ENCODE data around the gene TCL1A. TPM values are rescaled to one million over a fixed set of nuclear protein-coding genes. Genes with fewer than 3 reads are reported as not detected.

TCL1A gene
- total and polyA plus RNA-seq, 5 donors from 2014 or later = 0.44 to 12.5 (median 1.8) TPM

GRCh38 chr14:95725685-95726336 is 11.9 kb upstream of the TCL1A start:
- ATAC-seq (ENCODE audit: low read depth in 2 of 2) (peak in 1 of 2 donors; percentile 42), DNase-seq (no peak)
- Histone ChIP-seq H3K36me3 (ENCODE audit: control insufficient read depth, insufficient read depth, low read length) (no peaks in the 10 kb centered on the region), H3K27me3 (ENCODE audit: control insufficient read depth, insufficient read depth, low read length) (peaks cover 11% of the 10 kb centered on the region), H3K27ac (ENCODE audit: insufficient read depth, low read length, poor library complexity, severe bottlenecking) (no peak overlapping the region), H3K4me1 (ENCODE audit: control insufficient read depth, insufficient read depth, low read length, poor library complexity, severe bottlenecking) (no peaks in the 10 kb centered on the region), H3K9me3 (ENCODE audit: control insufficient read depth in 2 of 2, low read length in 2 of 2) (peaks cover 0 to 6% of the 10 kb centered on the region in 2 experiments), H3K4me3 (ENCODE audit: low read depth, low read length) (no peak overlapping the region)
- no peaks in the 10 kb centered on the region for H3K36me3 Mint-ChIP-seq
- peaks cover 30% of the 10 kb centered on the region for H3K27me3 Mint-ChIP-seq
- no peak overlapping the region for H3K27ac Mint-ChIP-seq
- peaks cover 0 to 11% (median 4%) of the 10 kb centered on the region in 7 donors for H3K9me3 Mint-ChIP-seq
- no peaks in the 10 kb centered on the region for H3K4me1 Mint-ChIP-seq
- H3K4me3 Mint-ChIP-seq = no peak overlapping the region

GRCh38 chr14:95722525-95723190 is 8.7 kb upstream of the TCL1A start:
- H3K9me3 Mint-ChIP-seq = peaks cover 0 to 11% (median 5%) of the 10 kb centered on the region in 7 donors
- peaks cover 23% of the 10 kb centered on the region for H3K27me3 Mint-ChIP-seq
- H3K27ac Mint-ChIP-seq = no peak overlapping the region
- Histone ChIP-seq H3K4me1 (ENCODE audit: control insufficient read depth, insufficient read depth, low read length, poor library complexity, severe bottlenecking) (no peaks in the 10 kb centered on the region), H3K27ac (ENCODE audit: insufficient read depth, low read length, poor library complexity, severe bottlenecking) (no peak overlapping the region), H3K36me3 (ENCODE audit: control insufficient read depth, insufficient read depth, low read length) (no peaks in the 10 kb centered on the region), H3K4me3 (ENCODE audit: low read depth, low read length) (no peak overlapping the region), H3K9me3 (ENCODE audit: control insufficient read depth in 2 of 2, low read length in 2 of 2) (peaks cover 0 to 6% of the 10 kb centered on the region in 2 experiments), H3K27me3 (ENCODE audit: control insufficient read depth, insufficient read depth, low read length) (peaks cover 2% of the 10 kb centered on the region)
- DNase-seq = no peak
- no peak overlapping the region for H3K4me3 Mint-ChIP-seq
- H3K36me3 Mint-ChIP-seq = no peaks in the 10 kb centered on the region
- ATAC-seq (ENCODE audit: low read depth in 2 of 2) = no peak
- H3K4me1 Mint-ChIP-seq = no peaks in the 10 kb centered on the region

GRCh38 chr14:95712398-95712797 is 1.5 kb downstream of the TCL1A start:
- H3K9me3 ChIP-seq (ENCODE audit: control insufficient read depth in 2 of 2, low read length in 2 of 2) = no peaks in the 10 kb centered on the region
- Mint-ChIP-seq H3K4me1 (no peaks in the 10 kb centered on the region), H3K4me3 (no peak overlapping the region), H3K9me3 (peaks cover 0 to 2% (median 0%) of the 10 kb centered on the region in 7 donors), H3K27ac (no peak overlapping the region), H3K36me3 (no peaks in the 10 kb centered on the region), H3K27me3 (peaks cover 19% of the 10 kb centered on the region)
- ATAC-seq (ENCODE audit: low read depth in 2 of 2) (no peak), DNase-seq (no peak)
- H3K4me1 ChIP-seq (ENCODE audit: control insufficient read depth, insufficient read depth, low read length, poor library complexity, severe bottlenecking) = no peaks in the 10 kb centered on the region
- no peak overlapping the region for H3K27ac ChIP-seq (ENCODE audit: insufficient read depth, low read length, poor library complexity, severe bottlenecking)
- peaks cover 2% of the 10 kb centered on the region for H3K27me3 ChIP-seq (ENCODE audit: control insufficient read depth, insufficient read depth, low read length)
- no peak overlapping the region for H3K4me3 ChIP-seq (ENCODE audit: low read depth, low read length)
- H3K36me3 ChIP-seq (ENCODE audit: control insufficient read depth, insufficient read depth, low read length) = no peaks in the 10 kb centered on the region

DNA sequence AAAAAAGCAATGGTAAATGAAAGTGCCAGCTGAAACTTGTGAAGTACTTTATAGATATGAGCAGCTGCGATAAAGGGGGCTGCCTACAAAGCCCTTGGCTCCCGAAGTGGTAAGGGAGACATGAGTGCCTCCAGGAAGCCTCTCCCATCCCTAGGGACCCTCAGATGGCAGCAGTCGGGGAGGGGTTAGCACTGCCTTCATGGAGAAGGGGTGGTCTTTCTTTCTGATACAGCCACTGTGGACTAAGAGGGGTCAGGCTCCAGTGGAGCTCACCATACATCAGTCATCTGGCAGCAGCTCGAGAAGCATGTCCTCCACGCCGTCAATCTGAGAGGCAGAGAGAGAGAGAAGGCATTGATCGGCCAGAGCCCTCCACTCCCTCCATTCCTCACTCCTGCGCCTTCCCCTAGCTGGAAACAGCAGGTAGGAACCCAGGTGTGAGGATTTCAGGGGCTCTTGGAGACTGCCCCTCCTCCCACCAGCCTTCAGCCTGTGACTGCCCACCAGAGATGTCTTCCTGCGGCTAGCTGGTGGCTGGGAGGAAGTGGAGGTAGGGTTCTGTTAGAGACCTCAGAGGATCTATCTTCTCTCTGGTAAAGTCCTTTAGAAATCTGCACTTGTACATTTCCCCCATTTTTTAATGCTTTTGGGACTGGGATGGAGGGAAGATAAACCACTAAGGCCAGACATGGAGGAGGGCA is 2.3 kb downstream of the TCL1A start:
- H3K36me3 Mint-ChIP-seq = no peaks in the 10 kb centered on the region
- no peak overlapping the region for H3K27ac Mint-ChIP-seq
- Histone ChIP-seq H3K9me3 (ENCODE audit: control insufficient read depth in 2 of 2, low read length in 2 of 2) (no peaks in the 10 kb centered on the region), H3K36me3 (ENCODE audit: control insufficient read depth, insufficient read depth, low read length) (no peaks in the 10 kb centered on the region), H3K4me3 (ENCODE audit: low read depth, low read length) (no peak overlapping the region), H3K27ac (ENCODE audit: insufficient read depth, low read length, poor library complexity, severe bottlenecking) (no peak overlapping the region), H3K27me3 (ENCODE audit: control insufficient read depth, insufficient read depth, low read length) (no peaks in the 10 kb centered on the region), H3K4me1 (ENCODE audit: control insufficient read depth, insufficient read depth, low read length, poor library complexity, severe bottlenecking) (no peaks in the 10 kb centered on the region)
- peaks cover 19% of the 10 kb centered on the region for H3K27me3 Mint-ChIP-seq
- no peaks in the 10 kb centered on the region for H3K4me1 Mint-ChIP-seq
- DNase-seq (no peak), ATAC-seq (ENCODE audit: low read depth in 2 of 2) (no peak)
- no peak overlapping the region for H3K4me3 Mint-ChIP-seq
- H3K9me3 Mint-ChIP-seq = no peaks in the 10 kb centered on the region

DNA sequence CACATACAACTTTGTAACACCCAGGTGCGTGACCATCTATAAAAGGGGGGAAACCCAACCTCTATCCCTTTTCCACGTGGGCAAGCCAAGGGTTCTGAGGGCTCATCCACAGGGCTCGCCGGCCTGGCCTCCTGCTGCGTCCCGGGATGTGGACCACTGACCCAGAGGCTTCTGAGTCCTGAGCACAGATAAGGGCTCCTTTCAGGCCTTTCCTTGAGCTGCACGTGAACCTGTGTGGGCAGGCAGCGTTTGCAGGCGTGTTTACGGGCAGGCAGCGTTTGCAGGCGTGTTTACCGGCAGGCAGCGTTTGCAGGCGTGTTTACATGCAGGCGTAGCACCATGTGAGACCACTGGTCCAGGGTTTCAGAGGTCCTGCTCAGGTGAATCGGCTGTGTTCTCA is 3.8 kb downstream of the TCL1A start:
- H3K4me3 ChIP-seq (ENCODE audit: low read depth, low read length) = no peak overlapping the region
- no peak overlapping the region for H3K27ac ChIP-seq (ENCODE audit: insufficient read depth, low read length, poor library complexity, severe bottlenecking)
- H3K4me1 ChIP-seq (ENCODE audit: control insufficient read depth, insufficient read depth, low read length, poor library complexity, severe bottlenecking) = no peaks in the 10 kb centered on the region
- no peaks in the 10 kb centered on the region for H3K36me3 ChIP-seq (ENCODE audit: control insufficient read depth, insufficient read depth, low read length)
- Mint-ChIP-seq H3K4me3 (no peak overlapping the region), H3K27ac (no peak overlapping the region), H3K36me3 (no peaks in the 10 kb centered on the region), H3K9me3 (no peaks in the 10 kb centered on the region), H3K27me3 (peaks cover 18% of the 10 kb centered on the region), H3K4me1 (no peaks in the 10 kb centered on the region)
- peaks cover under 1% of the 10 kb centered on the region for H3K27me3 ChIP-seq (ENCODE audit: control insufficient read depth, insufficient read depth, low read length)
- no peak for ATAC-seq (ENCODE audit: low read depth in 2 of 2)
- H3K9me3 ChIP-seq (ENCODE audit: control insufficient read depth in 2 of 2, low read length in 2 of 2) = no peaks in the 10 kb centered on the region
- no peak for DNase-seq

DNA sequence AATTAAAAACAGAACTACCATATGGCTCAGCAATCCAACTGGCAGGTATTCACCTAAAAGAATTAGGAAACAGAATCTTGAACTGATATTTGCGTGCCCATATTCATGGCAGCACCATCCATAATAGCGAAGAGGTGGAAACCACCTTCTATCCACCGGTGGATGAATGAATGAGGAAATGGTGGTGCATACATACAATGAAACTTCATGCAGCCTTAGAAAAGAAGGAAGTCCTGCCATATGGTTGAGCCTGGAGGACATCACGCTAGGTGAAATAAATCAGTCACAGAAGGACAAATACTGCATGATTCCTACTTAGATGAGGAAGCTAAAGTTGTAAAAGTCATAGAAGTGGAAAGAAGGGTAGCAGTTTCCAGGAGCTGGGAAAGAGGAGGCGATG is 6.6 kb downstream of the TCL1A start:
- H3K4me3 ChIP-seq (ENCODE audit: low read depth, low read length) = no peak overlapping the region
- no peaks in the 10 kb centered on the region for H3K4me1 ChIP-seq (ENCODE audit: control insufficient read depth, insufficient read depth, low read length, poor library complexity, severe bottlenecking)
- Mint-ChIP-seq H3K36me3 (no peaks in the 10 kb centered on the region), H3K4me3 (no peak overlapping the region), H3K27me3 (peaks cover 27% of the 10 kb centered on the region), H3K27ac (no peak overlapping the region), H3K4me1 (no peaks in the 10 kb centered on the region), H3K9me3 (peaks cover 0 to under 1% (median 0%) of the 10 kb centered on the region in 7 donors)
- DNase-seq (no peak), ATAC-seq (ENCODE audit: low read depth in 2 of 2) (no peak)
- no peaks in the 10 kb centered on the region for H3K36me3 ChIP-seq (ENCODE audit: control insufficient read depth, insufficient read depth, low read length)
- peaks cover 2% of the 10 kb centered on the region for H3K27me3 ChIP-seq (ENCODE audit: control insufficient read depth, insufficient read depth, low read length)
- no peaks in the 10 kb centered on the region for H3K9me3 ChIP-seq (ENCODE audit: control insufficient read depth in 2 of 2, low read length in 2 of 2)
- H3K27ac ChIP-seq (ENCODE audit: insufficient read depth, low read length, poor library complexity, severe bottlenecking) = no peak overlapping the region

DNA sequence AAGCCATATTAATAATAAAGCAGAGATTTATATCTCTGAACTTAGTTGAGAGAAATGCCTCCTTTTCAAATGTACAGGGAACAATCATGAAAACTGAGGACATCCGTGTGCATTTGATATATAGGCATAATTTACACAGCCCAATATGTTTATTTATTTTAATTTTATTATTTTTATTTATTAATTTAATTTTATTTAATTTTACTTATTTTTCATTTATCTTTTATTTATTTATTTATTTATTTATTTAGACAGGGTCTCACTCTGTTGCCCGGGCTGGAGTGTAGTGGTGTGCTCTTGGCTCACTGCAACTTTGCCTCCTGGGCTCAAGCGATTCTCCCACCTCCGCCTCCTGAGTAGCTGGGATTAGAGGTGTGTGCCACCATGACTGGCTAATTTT is 8.4 kb downstream of the TCL1A start:
- Mint-ChIP-seq H3K27me3 (peaks cover 30% of the 10 kb centered on the region), H3K36me3 (no peaks in the 10 kb centered on the region), H3K4me3 (no peak overlapping the region), H3K4me1 (no peaks in the 10 kb centered on the region), H3K9me3 (peaks cover 0 to 2% (median 0%) of the 10 kb centered on the region in 7 donors), H3K27ac (no peak overlapping the region)
- DNase-seq (no peak), ATAC-seq (ENCODE audit: low read depth in 2 of 2) (no peak)
- no peaks in the 10 kb centered on the region for H3K4me1 ChIP-seq (ENCODE audit: control insufficient read depth, insufficient read depth, low read length, poor library complexity, severe bottlenecking)
- H3K27ac ChIP-seq (ENCODE audit: insufficient read depth, low read length, poor library complexity, severe bottlenecking) = no peak overlapping the region
- H3K27me3 ChIP-seq (ENCODE audit: control insufficient read depth, insufficient read depth, low read length) = peaks cover 2% of the 10 kb centered on the region
- no peaks in the 10 kb centered on the region for H3K9me3 ChIP-seq (ENCODE audit: control insufficient read depth in 2 of 2, low read length in 2 of 2)
- H3K36me3 ChIP-seq (ENCODE audit: control insufficient read depth, insufficient read depth, low read length) = no peaks in the 10 kb centered on the region
- H3K4me3 ChIP-seq (ENCODE audit: low read depth, low read length) = no peak overlapping the region
